Mesothelial cell of epicardium (in vitro differentiated cells): ENCODE data around the gene SMTNL1. TPM values are rescaled to one million over a fixed set of nuclear protein-coding genes. Genes with fewer than 3 reads are reported as not detected.

Experiments used
- DNase-seq, 2 experiments: peaks; one replicate each; pipeline ENCODE4 v3.0.0; 2021; ENCODE audit warnings: low spot score in 2 of 2; ENCODE audit not compliant: unreplicated experiment in 2 of 2
- H3K27ac Mint-ChIP-seq: 2 replicates; pipeline ENCODE4 v1.8.0; 2021; ENCODE audit warnings: mixed read lengths
- H3K27me3 Mint-ChIP-seq: 2 replicates; pipeline ENCODE4 v1.8.0; 2021; ENCODE audit warnings: low read depth, mixed read lengths
- H3K36me3 Mint-ChIP-seq: 2 replicates; pipeline ENCODE4 v1.8.0; 2021; ENCODE audit warnings: mixed read lengths
- H3K4me1 Mint-ChIP-seq: 2 replicates; pipeline ENCODE4 v1.8.0; 2021; ENCODE audit warnings: mixed read lengths
- H3K4me3 Mint-ChIP-seq: 2 replicates; pipeline ENCODE4 v1.8.0; 2021; ENCODE audit warnings: mild to moderate bottlenecking, moderate library complexity, mixed read lengths
- H3K9me3 Mint-ChIP-seq: 2 replicates; pipeline ENCODE4 v1.8.0; 2021; ENCODE audit warnings: mixed read lengths
- total RNA-seq: library from RNA; stranded (reverse); gene quantifications from 3 replicates; pipeline ENCODE4 v1.2.1, GENCODE V29; 2021
- TF ChIP-seq, protein P1 (sequence below): fragments of 200-600 bp; sonication (generic); IDR thresholded peaks from one replicate; pipeline ENCODE4 v1.5.0; 2021; ENCODE audit warnings: antibody characterized with exemption; ENCODE audit not compliant: unreplicated experiment

The SMTNL1 gene
- total RNA-seq, 1 donor from 2014 or later: not detected

DNA sequence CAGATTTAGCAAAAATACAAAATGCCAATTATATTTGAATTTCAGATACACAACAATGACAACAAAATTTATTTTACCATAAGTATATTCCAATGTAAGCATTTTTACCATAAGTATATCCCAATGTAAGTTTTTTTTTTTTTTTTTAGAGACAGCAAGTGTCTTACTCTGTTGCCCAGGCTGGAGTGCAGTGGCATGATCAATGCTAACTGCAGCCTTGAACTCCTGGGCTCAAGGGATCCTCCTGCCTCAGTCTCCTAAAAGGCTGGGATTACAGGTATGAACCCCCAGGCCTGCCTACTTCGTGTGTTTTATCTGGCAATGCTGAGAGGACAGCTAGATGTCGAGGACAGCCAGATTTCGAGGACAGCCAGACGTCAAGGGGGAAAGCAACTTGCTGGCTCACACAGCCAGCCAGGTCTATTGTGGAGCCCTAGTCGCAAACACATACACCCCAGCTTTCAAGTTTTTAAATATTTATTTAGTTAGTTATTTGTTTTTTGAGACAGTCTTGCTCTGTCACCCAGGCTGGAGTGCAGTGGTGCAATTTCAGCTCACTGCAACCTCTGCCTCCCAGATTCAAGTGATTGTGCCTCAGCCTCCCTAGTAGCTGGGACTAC lies 59.0 kb downstream of the SMTNL1 start:
- H3K27me3 Mint-ChIP-seq: no peaks in the 10 kb centered on the region
- no peaks in the 10 kb centered on the region for H3K9me3 Mint-ChIP-seq
- no peak overlapping the region for H3K27ac Mint-ChIP-seq
- H3K36me3 Mint-ChIP-seq: peaks cover 3% of the 10 kb centered on the region
- TF ChIP-seq, protein P1, sequence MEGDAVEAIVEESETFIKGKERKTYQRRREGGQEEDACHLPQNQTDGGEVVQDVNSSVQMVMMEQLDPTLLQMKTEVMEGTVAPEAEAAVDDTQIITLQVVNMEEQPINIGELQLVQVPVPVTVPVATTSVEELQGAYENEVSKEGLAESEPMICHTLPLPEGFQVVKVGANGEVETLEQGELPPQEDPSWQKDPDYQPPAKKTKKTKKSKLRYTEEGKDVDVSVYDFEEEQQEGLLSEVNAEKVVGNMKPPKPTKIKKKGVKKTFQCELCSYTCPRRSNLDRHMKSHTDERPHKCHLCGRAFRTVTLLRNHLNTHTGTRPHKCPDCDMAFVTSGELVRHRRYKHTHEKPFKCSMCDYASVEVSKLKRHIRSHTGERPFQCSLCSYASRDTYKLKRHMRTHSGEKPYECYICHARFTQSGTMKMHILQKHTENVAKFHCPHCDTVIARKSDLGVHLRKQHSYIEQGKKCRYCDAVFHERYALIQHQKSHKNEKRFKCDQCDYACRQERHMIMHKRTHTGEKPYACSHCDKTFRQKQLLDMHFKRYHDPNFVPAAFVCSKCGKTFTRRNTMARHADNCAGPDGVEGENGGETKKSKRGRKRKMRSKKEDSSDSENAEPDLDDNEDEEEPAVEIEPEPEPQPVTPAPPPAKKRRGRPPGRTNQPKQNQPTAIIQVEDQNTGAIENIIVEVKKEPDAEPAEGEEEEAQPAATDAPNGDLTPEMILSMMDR: no peak
- H3K4me3 Mint-ChIP-seq: peak overlapping the region; percentile 23
- peaks cover 29% of the 10 kb centered on the region for H3K4me1 Mint-ChIP-seq
- no peak for DNase-seq

- Mint-ChIP-seq H3K36me3 (peaks cover 8% of the 10 kb centered on the region), H3K9me3 (no peaks in the 10 kb centered on the region), H3K27me3 (no peaks in the 10 kb centered on the region), H3K4me1 (peaks cover 31% of the 10 kb centered on the region), H3K4me3 (peak within 1 kb of the TSS; percentile 74), H3K27ac (peak within 1 kb of the TSS; percentile 96)
- DNase-seq: no peak
- TF ChIP-seq, protein P1: no peak
Measured at GRCh38 chr11:57597461-57597915, 60.1 kb downstream of the SMTNL1 start, which contains the start of gene SERPING1. Gene SERPING1, plus strand, starts transcription at chr11:57597685. Its CDS starts 586 bp downstream, at chr11:57598271.

DNA sequence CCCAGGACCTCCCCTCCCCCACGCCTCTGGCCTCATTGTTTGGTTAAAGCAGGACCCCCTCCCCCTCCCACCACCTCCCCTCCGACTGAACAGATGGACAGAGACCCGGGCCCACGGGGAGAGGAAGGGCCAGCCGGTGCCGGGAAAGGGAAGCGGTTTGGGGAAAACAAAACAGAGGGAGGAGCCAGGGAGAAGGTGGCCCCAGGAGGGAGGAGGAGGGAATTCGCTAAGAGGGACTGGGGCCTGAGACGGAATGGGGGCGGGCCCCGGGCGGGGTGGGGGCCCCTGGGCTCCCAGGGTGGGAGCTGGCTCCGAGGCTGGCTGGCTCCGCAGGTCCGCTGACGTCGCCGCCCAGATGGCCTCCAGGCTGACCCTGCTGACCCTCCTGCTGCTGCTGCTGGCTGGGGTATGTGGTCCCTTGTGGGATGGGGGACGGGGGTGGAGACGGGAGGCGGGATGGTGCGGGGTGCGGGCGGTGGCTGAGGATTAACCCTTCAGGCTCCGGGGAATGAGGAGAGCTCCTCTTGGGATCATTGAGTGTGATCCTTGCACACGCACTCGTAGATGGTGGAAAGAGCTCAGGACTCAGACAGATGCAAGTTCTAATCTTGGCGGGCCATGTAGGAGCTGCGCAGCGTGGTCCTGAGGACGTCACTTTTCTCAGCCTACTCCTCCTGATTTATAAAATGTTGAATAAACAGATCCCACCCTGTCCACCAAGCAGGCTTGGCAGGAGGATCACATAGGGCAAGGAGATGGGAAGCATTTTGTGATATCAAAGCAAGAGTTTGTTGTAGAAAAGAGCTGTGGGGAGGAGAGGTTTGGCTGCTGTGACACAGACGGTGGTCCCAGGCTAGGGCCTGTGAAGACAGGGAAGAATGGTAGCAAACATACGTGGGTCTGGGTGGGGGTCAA lies 60.8 kb downstream of the SMTNL1 start:
- H3K9me3 Mint-ChIP-seq: no peaks in the 10 kb centered on the region
- peak overlapping the region; percentile 74 for H3K4me3 Mint-ChIP-seq
- H3K27ac Mint-ChIP-seq: peak overlapping the region; percentile 96
- peak; percentile 45 to 62 for DNase-seq
- H3K27me3 Mint-ChIP-seq: no peaks in the 10 kb centered on the region
- TF ChIP-seq, protein P1: no peak
- peaks cover 31% of the 10 kb centered on the region for H3K4me1 Mint-ChIP-seq
- H3K36me3 Mint-ChIP-seq: peaks cover 8% of the 10 kb centered on the region

DNA sequence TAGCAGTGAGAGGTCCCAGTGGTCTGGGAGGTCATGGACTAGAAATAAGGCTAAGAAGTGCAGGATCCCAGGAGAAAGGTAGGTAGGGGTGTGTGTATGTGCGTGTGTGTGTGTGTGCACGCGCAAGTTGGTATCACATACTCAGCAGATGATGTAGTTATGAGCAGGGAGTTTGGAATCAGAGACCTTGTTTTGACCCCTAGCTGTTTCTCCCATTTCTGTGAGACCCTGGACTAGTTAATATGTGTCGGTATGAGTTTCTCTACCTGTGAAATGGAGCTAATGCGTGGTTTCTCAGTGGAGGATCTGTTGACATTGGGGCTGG lies 61.4 kb downstream of the SMTNL1 start:
- H3K9me3 Mint-ChIP-seq: no peaks in the 10 kb centered on the region
- H3K27ac Mint-ChIP-seq: peak overlapping the region; percentile 96
- H3K27me3 Mint-ChIP-seq: no peaks in the 10 kb centered on the region
- TF ChIP-seq, protein P1: no peak
- peaks cover 31% of the 10 kb centered on the region for H3K4me1 Mint-ChIP-seq
- H3K36me3 Mint-ChIP-seq: peaks cover 8% of the 10 kb centered on the region
- peak overlapping the region; percentile 74 for H3K4me3 Mint-ChIP-seq
- DNase-seq: no peak

GRCh38 chr11:57599381-57599780 lies 62.0 kb downstream of the SMTNL1 start:
- TF ChIP-seq, protein P1: no peak
- Mint-ChIP-seq H3K27ac (peak overlapping the region; percentile 96), H3K4me1 (peaks cover 31% of the 10 kb centered on the region), H3K27me3 (no peaks in the 10 kb centered on the region), H3K9me3 (no peaks in the 10 kb centered on the region), H3K36me3 (peaks cover 8% of the 10 kb centered on the region), H3K4me3 (peak overlapping the region; percentile 74)
- DNase-seq: no peak

Other genes with a start within 250 kb of the SMTNL1 start
- gene TNKS1BP1, start 212.6 kb upstream of the SMTNL1 start, total RNA-seq: 201 to 216 TPM (median 216 TPM) in 3 replicates
- gene SSRP1, start 201.7 kb upstream of the SMTNL1 start, total RNA-seq: 106 to 110 TPM (median 108 TPM) in 3 replicates
- 2.0 to 3.1 TPM (median 2.6 TPM) in 3 replicates for gene P2RX3, start 199.2 kb upstream of the SMTNL1 start, total RNA-seq
- gene PRG3, start 156.4 kb upstream of the SMTNL1 start, total RNA-seq: not detected in 3 replicates
- 0.27 TPM in 1 of 3 replicates, not detected in the others for gene PRG2, start 146.9 kb upstream of the SMTNL1 start, total RNA-seq
- gene SLC43A3, start 110.5 kb upstream of the SMTNL1 start, total RNA-seq: 11.8 to 13.3 TPM (median 12.9 TPM) in 3 replicates
- gene RTN4RL2, start 77.1 kb upstream of the SMTNL1 start, total RNA-seq: 0.38 to 0.63 TPM (median 0.53 TPM) in 3 replicates
- gene SLC43A1, start 21.9 kb upstream of the SMTNL1 start, total RNA-seq: 2.1 to 3.3 TPM (median 2.8 TPM) in 3 replicates
- gene TIMM10, start 6.8 kb upstream of the SMTNL1 start, total RNA-seq: 41.7 to 46.3 TPM (median 44.0 TPM) in 3 replicates
- 35.5 to 41.4 TPM (median 39.2 TPM) in 3 replicates for gene UBE2L6, start 30.1 kb downstream of the SMTNL1 start, total RNA-seq
- gene SERPING1, start 60.1 kb downstream of the SMTNL1 start, total RNA-seq: 136 to 154 TPM (median 146 TPM) in 3 replicates
- 0.64 to 1.3 TPM (median 1.1 TPM) in 3 replicates for gene YPEL4, start 112.3 kb downstream of the SMTNL1 start, total RNA-seq
- gene CLP1, start 120.2 kb downstream of the SMTNL1 start, total RNA-seq: 18.4 to 19.6 TPM (median 19.5 TPM) in 3 replicates
- 53.9 to 57.1 TPM (median 54.2 TPM) in 3 replicates for gene ZDHHC5, start 130.5 kb downstream of the SMTNL1 start, total RNA-seq
- gene MED19, start 174.6 kb downstream of the SMTNL1 start, total RNA-seq: 19.3 to 19.7 TPM (median 19.6 TPM) in 3 replicates
- 62.8 to 64.9 TPM (median 63.8 TPM) in 3 replicates for gene TMX2, start 175.0 kb downstream of the SMTNL1 start, total RNA-seq
- 152 to 158 TPM (median 156 TPM) in 3 replicates for gene SELENOH, start 203.9 kb downstream of the SMTNL1 start, total RNA-seq
- not detected in 3 replicates for gene BTBD18, start 214.2 kb downstream of the SMTNL1 start, total RNA-seq
- gene CTNND1, start 224.2 kb downstream of the SMTNL1 start, total RNA-seq: 234 to 250 TPM (median 238 TPM) in 3 replicates